ENCODE results near the gene RPTOR. TPM values are rescaled to one million over a fixed set of nuclear protein-coding genes. Genes with fewer than 3 reads are reported as not detected.

The RPTOR gene
- polyA plus RNA-seq, 1 of the 3 experiments (the other 2 are of a cell fraction) = 14.9 TPM

GRCh38 chr17:81009136-81009535 is 464.5 kb downstream of the RPTOR start (continued):
- TF ChIP-seq IRF3 (IDR thresholded peaks at IDR 0.05; ENCODE audit: low read depth, low read length) (no peak), MXI1 (IDR thresholded peaks at IDR 0.05; ENCODE audit: low read depth, low read length) (no peak), GATA2 (CRISPR knock-in tag; IDR thresholded peaks at IDR 0.05) (no peak), RAD21 (IDR thresholded peaks at IDR 0.05; ENCODE audit: low read length) (no peak), NRF1 (IDR thresholded peaks at IDR 0.05; ENCODE audit: low read depth, low read length) (no peak), RXRA (IDR thresholded peaks at IDR 0.05; ENCODE audit: borderline replicate concordance, low read depth) (no peak), USF1 (IDR thresholded peaks at IDR 0.05; ENCODE audit: borderline replicate concordance, low read depth) (no peak)

GRCh38 chr17:81010935-81011334 is 466.3 kb downstream of the RPTOR start:
- H3K9ac ChIP-seq = no peak overlapping the region
- peaks cover 10% of the 10 kb centered on the region for H3F3A ChIP-seq (replicated peaks; ENCODE audit: insufficient read depth)
- ChIA-PET POLR2A (no interaction called here), CTCF (interaction anchor here (1.1 to 10.2 kb wide), 4 partner anchors 15 to 92 kb away, joined by 4 to 102 read pairs (median 17); no protein-coding TSS in a partner anchor)
- no peaks in the 10 kb centered on the region for H3K4me1 ChIP-seq (ENCODE audit: control insufficient read depth in 1 of 2, insufficient read depth in 2 of 2, low read depth in 1 of 2, low read length in 1 of 2)
- no peak overlapping the region for H2AFZ ChIP-seq (ENCODE audit: low read depth)
- peaks cover 49% of the 10 kb centered on the region for H3K27me3 ChIP-seq (ENCODE audit: insufficient read depth)
- TF ChIP-seq YY1 (IDR thresholded peaks at IDR 0.05; ENCODE audit: low read depth) (no peak), MXI1 (IDR thresholded peaks at IDR 0.05; ENCODE audit: low read depth, low read length) (no peak), EZH2phosphoT487 (IDR thresholded peaks at IDR 0.05; ENCODE audit: borderline replicate concordance, low read depth) (no peak), NFIC (IDR thresholded peaks at IDR 0.05; ENCODE audit: borderline replicate concordance) (no peak), RAD21 (IDR thresholded peaks at IDR 0.05; ENCODE audit: low read length) (no peak), TEAD4 (IDR thresholded peaks at IDR 0.05; ENCODE audit: borderline replicate concordance, insufficient read depth) (no peak), MAX (IDR thresholded peaks at IDR 0.05; ENCODE audit: low read depth) (no peak), CTCF (IDR thresholded peaks at IDR 0.05) (no peak), EP300 (IDR thresholded peaks at IDR 0.05; ENCODE audit: borderline replicate concordance in 1 of 2, low read depth in 1 of 2, low read length in 1 of 2) (no peak), GABPA (IDR thresholded peaks at IDR 0.05; ENCODE audit: low read depth) (no peak), FOXJ3 (CRISPR knock-in tag; IDR thresholded peaks at IDR 0.05) (no peak), MEF2A (IDR thresholded peaks at IDR 0.05; ENCODE audit: borderline replicate concordance, low read depth) (no peak), FOSL2 (IDR thresholded peaks at IDR 0.05; ENCODE audit: borderline replicate concordance, low read depth) (no peak), JUND (IDR thresholded peaks at IDR 0.05) (no peak), PBX3 (IDR thresholded peaks at IDR 0.05) (no peak), TAF1 (IDR thresholded peaks at IDR 0.05; ENCODE audit: borderline replicate concordance, low read depth, low read length) (no peak), ELF1 (IDR thresholded peaks at IDR 0.05) (no peak), IRF3 (IDR thresholded peaks at IDR 0.05; ENCODE audit: low read depth, low read length) (no peak), POLR2AphosphoS5 (IDR thresholded peaks at IDR 0.05; ENCODE audit: low read depth, low read length) (no peak), RXRA (IDR thresholded peaks at IDR 0.05; ENCODE audit: borderline replicate concordance, low read depth) (no peak)
- no peak for DNase-seq
- H3K9me3 ChIP-seq = no peaks in the 10 kb centered on the region; the same call in 1 of the 2 replicates
- H3K27ac ChIP-seq (ENCODE audit: low read depth in 2 of 2, low read length in 1 of 2) = no peak overlapping the region
- no peaks in the 10 kb centered on the region for H4K20me1 ChIP-seq (ENCODE audit: insufficient read depth)
- no peaks in the 10 kb centered on the region for H3K36me3 ChIP-seq (replicated peaks in 1 of 2; ENCODE audit: control insufficient read depth in 1 of 2, insufficient read depth in 2 of 2, low read length in 1 of 2)
- no peak overlapping the region for H3K4me3 ChIP-seq (ENCODE audit: low read depth in 2 of 2, low read length in 1 of 2)
- H3K9me2 ChIP-seq = no peaks in the 10 kb centered on the region
- WGBS (ENCODE audit: low lambda C conversion rate) = 10% methylated on average over 2 of the region's 2 CpGs
- no peaks in the 10 kb centered on the region for H3K79me2 ChIP-seq (ENCODE audit: insufficient read depth)
- H3K4me2 ChIP-seq = no peak overlapping the region
